OCI-LY1 (cell line): Measurements from ENCODE around the gene SPDYE16.
"Not testable (repeated sequence)": the region's sequence is repeated elsewhere in the genome, so short reads cannot be mapped to it uniquely, and the experiment has no call there.

Experiments
- H2AFZ ChIP-seq: fragments of 200-600 bp; sonication (generic), shearing (Covaris generic); 2 replicates; pipeline ENCODE4 v1.6.0; 2014; ENCODE audit warnings: antibody characterized with exemption, mild to moderate bottlenecking, low read length
- H3F3A ChIP-seq: fragments of 200-600 bp; sonication (generic), shearing (Covaris generic); 2 replicates; pipeline ENCODE4 v1.6.0; 2014; ENCODE audit warnings: mild to moderate bottlenecking, antibody characterized with exemption, low read length, moderate library complexity; ENCODE audit not compliant: insufficient read depth
- H3K27ac ChIP-seq: fragments of 200-600 bp; sonication (generic); 2 replicates; pipeline ENCODE4 v1.5.1; 2014; ENCODE audit warnings: low read length, mixed run types, mild to moderate bottlenecking, low read depth; ENCODE audit not compliant: poor library complexity, severe bottlenecking
- H3K27me3 ChIP-seq: fragments of 200-600 bp; sonication (generic); 2 replicates; pipeline ENCODE4 v1.6.0; 2014; ENCODE audit warnings: antibody characterized with exemption, mild to moderate bottlenecking, low read length, moderate library complexity; ENCODE audit not compliant: insufficient read depth
- H3K36me3 ChIP-seq: fragments of 200-600 bp; sonication (generic); 2 replicates; pipeline ENCODE4 v1.6.1; 2014; ENCODE audit warnings: mild to moderate bottlenecking, antibody characterized with exemption, low read length, moderate library complexity, mixed read lengths; ENCODE audit not compliant: insufficient read depth
- H3K4me1 ChIP-seq: fragments of 200-600 bp; sonication (generic); 2 replicates; pipeline ENCODE4 v1.5.1; 2014; ENCODE audit warnings: mild to moderate bottlenecking, low read length, moderate library complexity; ENCODE audit not compliant: insufficient read depth, severe bottlenecking
- H3K4me2 ChIP-seq: fragments of 200-600 bp; sonication (generic), shearing (Covaris generic); 2 replicates; pipeline ENCODE4 v1.6.1; 2014; ENCODE audit warnings: low read length
- H3K4me3 ChIP-seq: fragments of 200-600 bp; sonication (generic); 2 replicates; pipeline ENCODE4 v1.5.1; 2014; ENCODE audit warnings: low read length, low read depth, mild to moderate bottlenecking, mixed read lengths; ENCODE audit not compliant: poor library complexity, severe bottlenecking
- H3K79me2 ChIP-seq: fragments of 200-600 bp; shearing (Covaris generic); 2 replicates; pipeline ENCODE4 v1.6.1; 2016; ENCODE audit warnings: mixed run types, low read length, mixed read lengths; ENCODE audit not compliant: insufficient read depth
- H3K9ac ChIP-seq: fragments of 200-600 bp; sonication (generic), shearing (Covaris generic); 2 replicates; pipeline ENCODE4 v1.6.1; 2014; ENCODE audit warnings: mild to moderate bottlenecking, low read length, mixed read lengths
- H3K9me2 ChIP-seq: fragments of 200-600 bp; sonication (generic), shearing (Covaris generic); 2 replicates; pipeline ENCODE4 v1.6.1; 2014; ENCODE audit warnings: low read depth, mild to moderate bottlenecking, low read length, mixed read lengths
- H3K9me3 ChIP-seq: fragments of 200-600 bp; shearing (Covaris generic); 2 replicates; pipeline ENCODE4 v1.6.1; 2014; ENCODE audit warnings: low read length, mixed read lengths
- H4K20me1 ChIP-seq: fragments of 200-600 bp; sonication (generic), shearing (Covaris generic); 2 replicates; pipeline ENCODE4 v1.6.0; 2016; ENCODE audit warnings: mild to moderate bottlenecking, low read length; ENCODE audit not compliant: insufficient read depth
- CTCF ChIP-seq: fragments of 200-600 bp; sonication (generic), shearing (Covaris generic); IDR thresholded peaks from 2 replicates; pipeline ENCODE4 v1.5.1; 2017; ENCODE audit warnings: mild to moderate bottlenecking, antibody characterized with exemption, low read length, moderate library complexity, mixed read lengths
- EZH2 ChIP-seq: fragments of 200-600 bp; sonication (generic), shearing (Covaris generic); IDR thresholded peaks from 2 replicates; pipeline ENCODE4 v1.8.0; 2017; ENCODE audit warnings: borderline replicate concordance, mixed run types, mild to moderate bottlenecking, antibody characterized with exemption, low read length, moderate library complexity, mixed read lengths

The SPDYE16 gene

GRCh38 chr7:76511200-76511910, 31.7 kb downstream of the SPDYE16 start:
- not testable (repeated sequence) for H3K9me3 ChIP-seq, H3K9me2 ChIP-seq, H4K20me1 ChIP-seq, H3K4me3 ChIP-seq, H2AFZ ChIP-seq, H3K4me1 ChIP-seq, H3K9ac ChIP-seq, H3K36me3 ChIP-seq, H3K27ac ChIP-seq, H3F3A ChIP-seq, H3K79me2 ChIP-seq, H3K4me2 ChIP-seq, H3K27me3 ChIP-seq

GRCh38 chr7:76509931-76510877, 32.9 kb downstream of the SPDYE16 start, which contains the start of gene UPK3B:
UPK3B (plus strand) TSS chr7:76510552; CDS start chr7:76510653, 101 bp downstream.
- H3K79me2 ChIP-seq = no peaks in the 10 kb centered on the region
- H3K9me2 ChIP-seq = no peaks in the 10 kb centered on the region
- H2AFZ ChIP-seq = no peak within 1 kb of the TSS
- H3K36me3 ChIP-seq = peaks cover 3% of the 10 kb centered on the region; the same call in 1 of the 2 replicates
- no peaks in the 10 kb centered on the region for H3F3A ChIP-seq
- H3K9ac ChIP-seq = no peak within 1 kb of the TSS
- TF ChIP-seq CTCF (no peak), EZH2 (no peak)
- no peak within 1 kb of the TSS for H3K4me3 ChIP-seq
- no peaks in the 10 kb centered on the region for H3K4me1 ChIP-seq
- H3K9me3 ChIP-seq = no peaks in the 10 kb centered on the region
- H4K20me1 ChIP-seq = no peaks in the 10 kb centered on the region
- no peak within 1 kb of the TSS for H3K4me2 ChIP-seq
- H3K27ac ChIP-seq = no peak within 1 kb of the TSS
- H3K27me3 ChIP-seq = 0 out of 2 replicates have a peak, but pooled peaks cover 6% of the 10 kb centered on the region

GRCh38 chr7:76507723-76508406, 35.2 kb downstream of the SPDYE16 start:
- no peaks in the 10 kb centered on the region for H3K9me3 ChIP-seq
- H3K27me3 ChIP-seq = no peaks in the 10 kb centered on the region
- no peak overlapping the region for H3K9ac ChIP-seq
- H2AFZ ChIP-seq = no peak overlapping the region
- no peaks in the 10 kb centered on the region for H3F3A ChIP-seq
- H3K4me3 ChIP-seq = no peak overlapping the region
- H3K4me1 ChIP-seq = no peaks in the 10 kb centered on the region
- no peaks in the 10 kb centered on the region for H3K79me2 ChIP-seq
- TF ChIP-seq CTCF (no peak), EZH2 (no peak)
- no peaks in the 10 kb centered on the region for H3K9me2 ChIP-seq
- H3K36me3 ChIP-seq = peaks cover 4% of the 10 kb centered on the region; the same call in 1 of the 2 replicates
- no peaks in the 10 kb centered on the region for H4K20me1 ChIP-seq
- H3K27ac ChIP-seq = no peak overlapping the region
- H3K4me2 ChIP-seq = no peak overlapping the region

GRCh38 chr7:76506643-76507042, 36.5 kb downstream of the SPDYE16 start:
- H3K9me2 ChIP-seq, H3K4me2 ChIP-seq, H3K27me3 ChIP-seq, H4K20me1 ChIP-seq, H3K27ac ChIP-seq, H3K4me1 ChIP-seq, H3K4me3 ChIP-seq, H3K9ac ChIP-seq, H3F3A ChIP-seq, H3K79me2 ChIP-seq, H3K9me3 ChIP-seq, H3K36me3 ChIP-seq, H2AFZ ChIP-seq: not testable (repeated sequence)
